Measurements from ENCODE around the gene DMKN. TPM values are rescaled to one million over a fixed set of nuclear protein-coding genes. Genes with fewer than 3 reads are reported as not detected.

Gene DMKN
- total and polyA plus RNA-seq, 2 donors (not counting 1 experiment from before 2014, with no cell fraction given), result 2.8 to 14.2 TPM

- H3K36me3 ChIP-seq (ENCODE audit: control insufficient read depth, insufficient read depth, low read length), result no peaks in the 10 kb centered on the region
- no peak for TF ChIP-seq EZH2 (IDR thresholded peaks at IDR 0.05; ENCODE audit: low read length, missing control alignments)
- TF ChIP-seq CTCF (conservative IDR thresholded peaks at IDR 0.05 in 1 of 2, IDR thresholded peaks at IDR 0.05 in 1 of 2; ENCODE audit: low read depth in 1 of 2, low read length in 2 of 2), result no peak
- no peak overlapping the region for H3K4me2 ChIP-seq (ENCODE audit: extremely low read depth, insufficient read depth, low read length)
- peaks cover 23% of the 10 kb centered on the region for H3K27me3 ChIP-seq (ENCODE audit: control insufficient read depth, insufficient read depth, low read length)
- no peak for DNase-seq (ENCODE audit: low read depth in 2 of 2)
- no peaks in the 10 kb centered on the region for H4K20me1 ChIP-seq (ENCODE audit: control insufficient read depth, extremely low read depth, insufficient read depth, low read length)
- H3K79me2 ChIP-seq (ENCODE audit: control insufficient read depth, insufficient read depth, low read length), result no peaks in the 10 kb centered on the region
- H3K9me3 ChIP-seq (ENCODE audit: control insufficient read depth, insufficient read depth, low read depth, low read length), result no peaks in the 10 kb centered on the region
- no peak overlapping the region for H2AFZ ChIP-seq (ENCODE audit: low read length)
- no peak overlapping the region for H3K27ac ChIP-seq (ENCODE audit: insufficient read depth, low read length)
- peaks cover 5% of the 10 kb centered on the region for H3K4me1 ChIP-seq (ENCODE audit: control insufficient read depth, extremely low read depth, insufficient read depth, low read length)
- H3K9ac ChIP-seq (ENCODE audit: insufficient read depth, low read length), result no peak overlapping the region
- no peak overlapping the region for H3K4me3 ChIP-seq (replicated peaks in 1 of 4; ENCODE audit: control extremely low read depth in 1 of 4, insufficient read depth in 1 of 4, low read depth in 3 of 4, low read length in 4 of 4)
These were observed 48.0 kb upstream of the DMKN start for GRCh38 chr19:35561436-35561835.

- Histone ChIP-seq H3K79me2 (ENCODE audit: control insufficient read depth, insufficient read depth, low read length) (no peaks in the 10 kb centered on the region), H4K20me1 (ENCODE audit: control insufficient read depth, extremely low read depth, insufficient read depth, low read length) (no peaks in the 10 kb centered on the region), H3K4me2 (ENCODE audit: extremely low read depth, insufficient read depth, low read length) (no peak overlapping the region), H3K9ac (ENCODE audit: insufficient read depth, low read length) (no peak overlapping the region), H2AFZ (ENCODE audit: low read length) (no peak overlapping the region), H3K4me3 (replicated peaks in 1 of 4; ENCODE audit: control extremely low read depth in 1 of 4, insufficient read depth in 1 of 4, low read depth in 3 of 4, low read length in 4 of 4) (no peak overlapping the region), H3K27ac (ENCODE audit: insufficient read depth, low read length) (no peak overlapping the region), H3K4me1 (ENCODE audit: control insufficient read depth, extremely low read depth, insufficient read depth, low read length) (peaks cover 5% of the 10 kb centered on the region), H3K36me3 (ENCODE audit: control insufficient read depth, insufficient read depth, low read length) (no peaks in the 10 kb centered on the region), H3K27me3 (ENCODE audit: control insufficient read depth, insufficient read depth, low read length) (peaks cover 23% of the 10 kb centered on the region), H3K9me3 (ENCODE audit: control insufficient read depth, insufficient read depth, low read depth, low read length) (no peaks in the 10 kb centered on the region)
- TF ChIP-seq CTCF (conservative IDR thresholded peaks at IDR 0.05 in 1 of 2, IDR thresholded peaks at IDR 0.05 in 1 of 2; ENCODE audit: low read depth in 1 of 2, low read length in 2 of 2) (no peak), EZH2 (IDR thresholded peaks at IDR 0.05; ENCODE audit: low read length, missing control alignments) (no peak)
- no peak for DNase-seq (ENCODE audit: low read depth in 2 of 2)
These were observed 47.2 kb upstream of the DMKN start for GRCh38 chr19:35560677-35561076.

- no peak overlapping the region for H3K27ac ChIP-seq (ENCODE audit: insufficient read depth, low read length)
These were observed 46.8 kb upstream of the DMKN start for GRCh38 chr19:35560271-35560670.

More at GRCh38 chr19:35560271-35560670, 46.8 kb upstream of the DMKN start:
- no peak overlapping the region for H2AFZ ChIP-seq (ENCODE audit: low read length)
- H3K4me2 ChIP-seq (ENCODE audit: extremely low read depth, insufficient read depth, low read length), result no peak overlapping the region
- H3K4me3 ChIP-seq (replicated peaks in 1 of 4; ENCODE audit: control extremely low read depth in 1 of 4, insufficient read depth in 1 of 4, low read depth in 3 of 4, low read length in 4 of 4), result no peak overlapping the region
- H4K20me1 ChIP-seq (ENCODE audit: control insufficient read depth, extremely low read depth, insufficient read depth, low read length), result no peaks in the 10 kb centered on the region
- no peaks in the 10 kb centered on the region for H3K9me3 ChIP-seq (ENCODE audit: control insufficient read depth, insufficient read depth, low read depth, low read length)
- H3K9ac ChIP-seq (ENCODE audit: insufficient read depth, low read length), result no peak overlapping the region
- no peaks in the 10 kb centered on the region for H3K79me2 ChIP-seq (ENCODE audit: control insufficient read depth, insufficient read depth, low read length)
- peaks cover 5% of the 10 kb centered on the region for H3K4me1 ChIP-seq (ENCODE audit: control insufficient read depth, extremely low read depth, insufficient read depth, low read length)
- no peaks in the 10 kb centered on the region for H3K36me3 ChIP-seq (ENCODE audit: control insufficient read depth, insufficient read depth, low read length)
- H3K27me3 ChIP-seq (ENCODE audit: control insufficient read depth, insufficient read depth, low read length), result peaks cover 23% of the 10 kb centered on the region
- TF ChIP-seq CTCF (conservative IDR thresholded peaks at IDR 0.05 in 1 of 2, IDR thresholded peaks at IDR 0.05 in 1 of 2; ENCODE audit: low read depth in 1 of 2, low read length in 2 of 2) (no peak), EZH2 (IDR thresholded peaks at IDR 0.05; ENCODE audit: low read length, missing control alignments) (no peak)
- DNase-seq (ENCODE audit: low read depth in 2 of 2), result no peak
